Measurements from ENCODE around the gene HDLBP.
A peak's percentile ranks its signal among the peaks of the same experiment; 100 is the strongest.

The HDLBP gene

DNA sequence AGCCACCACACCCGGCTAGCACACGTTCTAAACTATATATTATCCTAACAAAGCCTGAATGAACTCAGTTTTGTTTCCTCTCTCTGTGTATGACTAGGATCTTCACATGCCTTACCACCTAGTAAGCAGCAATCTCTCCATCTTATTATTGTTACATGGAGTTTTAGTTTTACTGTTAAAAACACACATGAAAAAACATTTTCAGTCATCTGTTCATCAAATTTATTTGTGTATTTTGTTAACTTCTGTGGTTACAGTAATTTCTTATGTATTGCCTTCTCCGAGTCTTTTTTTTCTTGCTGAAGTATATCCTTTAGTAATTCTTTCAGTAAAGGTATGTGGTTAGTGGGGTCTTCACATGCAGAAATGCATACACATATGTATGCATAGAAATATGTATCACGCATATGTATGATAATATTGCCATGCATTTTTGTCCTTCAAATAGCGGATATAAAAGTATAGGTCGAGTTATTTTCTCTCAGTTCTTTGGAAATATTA lies 95.6 kb downstream of the HDLBP start:
- H3K4me3 ChIP-seq (replicated peaks in 1 of 2; ENCODE audit: low read depth in 2 of 2, low read length in 2 of 2) = no peak overlapping the region
- TF ChIP-seq, protein P1, sequence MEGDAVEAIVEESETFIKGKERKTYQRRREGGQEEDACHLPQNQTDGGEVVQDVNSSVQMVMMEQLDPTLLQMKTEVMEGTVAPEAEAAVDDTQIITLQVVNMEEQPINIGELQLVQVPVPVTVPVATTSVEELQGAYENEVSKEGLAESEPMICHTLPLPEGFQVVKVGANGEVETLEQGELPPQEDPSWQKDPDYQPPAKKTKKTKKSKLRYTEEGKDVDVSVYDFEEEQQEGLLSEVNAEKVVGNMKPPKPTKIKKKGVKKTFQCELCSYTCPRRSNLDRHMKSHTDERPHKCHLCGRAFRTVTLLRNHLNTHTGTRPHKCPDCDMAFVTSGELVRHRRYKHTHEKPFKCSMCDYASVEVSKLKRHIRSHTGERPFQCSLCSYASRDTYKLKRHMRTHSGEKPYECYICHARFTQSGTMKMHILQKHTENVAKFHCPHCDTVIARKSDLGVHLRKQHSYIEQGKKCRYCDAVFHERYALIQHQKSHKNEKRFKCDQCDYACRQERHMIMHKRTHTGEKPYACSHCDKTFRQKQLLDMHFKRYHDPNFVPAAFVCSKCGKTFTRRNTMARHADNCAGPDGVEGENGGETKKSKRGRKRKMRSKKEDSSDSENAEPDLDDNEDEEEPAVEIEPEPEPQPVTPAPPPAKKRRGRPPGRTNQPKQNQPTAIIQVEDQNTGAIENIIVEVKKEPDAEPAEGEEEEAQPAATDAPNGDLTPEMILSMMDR (IDR thresholded peaks at IDR 0.05; ENCODE audit: low read depth, low read length) = no peak
- no peak for DNase-seq (ENCODE audit: low read depth in 2 of 2)

DNA sequence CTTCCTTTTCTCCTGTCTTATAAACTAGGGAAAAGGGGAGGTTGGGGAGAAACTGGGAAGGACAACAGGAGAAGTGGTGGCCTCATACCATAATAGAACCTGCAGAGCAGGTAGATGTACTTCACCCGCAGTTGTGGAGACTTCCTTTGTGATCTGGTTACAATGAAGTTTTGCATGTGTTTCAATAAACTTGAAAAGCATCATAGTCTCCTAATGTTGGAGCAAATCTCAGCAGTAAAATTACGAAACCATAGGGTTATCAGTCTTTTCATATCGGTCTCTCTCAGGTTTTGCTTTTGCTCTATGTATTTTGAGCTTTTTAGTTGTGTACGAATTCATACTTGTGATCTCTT lies 96.5 kb downstream of the HDLBP start:
- H3K4me3 ChIP-seq (replicated peaks in 1 of 2; ENCODE audit: low read depth in 2 of 2, low read length in 2 of 2) = peak overlapping the region; percentile 56 to 74
- TF ChIP-seq, protein P1 (IDR thresholded peaks at IDR 0.05; ENCODE audit: low read depth, low read length) = no peak
- no peak for DNase-seq (ENCODE audit: low read depth in 2 of 2)

DNA sequence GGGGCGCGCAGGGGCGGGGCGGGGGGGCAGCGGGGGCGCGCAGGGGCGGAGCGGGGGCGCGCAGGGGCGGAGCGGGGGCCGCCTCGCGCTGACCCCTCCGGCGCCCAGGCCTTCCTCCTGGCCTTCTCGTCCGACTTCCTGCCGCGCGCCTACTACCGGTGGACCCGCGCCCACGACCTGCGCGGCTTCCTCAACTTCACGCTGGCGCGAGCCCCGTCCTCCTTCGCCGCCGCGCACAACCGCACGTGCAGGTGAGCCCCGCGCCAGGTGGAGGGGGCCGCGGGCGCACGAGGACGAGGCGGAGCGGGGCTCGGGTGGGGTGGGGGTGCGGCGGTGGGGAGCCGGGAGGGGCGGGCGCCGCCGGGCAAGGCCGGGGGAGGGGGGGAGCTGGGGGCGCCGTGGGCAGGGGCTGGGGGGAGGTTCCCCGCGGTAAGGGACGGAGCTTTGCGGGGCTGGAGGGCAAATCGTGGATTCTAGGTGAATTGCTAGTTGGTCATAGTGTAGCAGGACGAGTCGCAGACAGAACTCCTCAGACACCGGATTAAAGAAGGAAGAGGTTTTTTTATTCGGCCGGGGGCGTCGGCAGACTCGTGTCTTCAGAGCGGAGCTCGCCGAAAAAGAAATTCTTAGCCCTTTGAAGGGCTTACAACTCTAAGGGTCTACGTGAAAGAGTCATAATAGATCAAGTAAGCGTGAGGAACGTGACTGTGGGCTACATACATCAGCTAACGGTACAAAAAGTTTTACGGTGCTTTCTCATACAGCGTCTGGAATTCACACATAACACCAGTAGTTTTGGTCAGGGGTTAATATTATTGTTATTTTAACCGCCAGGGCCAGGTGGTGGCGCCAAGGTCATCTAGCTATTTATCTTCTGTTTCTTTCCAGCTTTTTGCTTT lies 97.1 kb downstream of the HDLBP start:
- H3K4me3 ChIP-seq (replicated peaks in 1 of 2; ENCODE audit: low read depth in 2 of 2, low read length in 2 of 2) = peak overlapping the region; percentile 56 to 74
- DNase-seq (ENCODE audit: low read depth in 2 of 2) = peak; percentile 32 to 33
- TF ChIP-seq, protein P1 (IDR thresholded peaks at IDR 0.05; ENCODE audit: low read depth, low read length) = no peak

GRCh38 chr2:241217320-241218031 lies 98.0 kb downstream of the HDLBP start:
- peak overlapping the region; percentile 45 to 52 for H3K4me3 ChIP-seq (replicated peaks in 1 of 2; ENCODE audit: low read depth in 2 of 2, low read length in 2 of 2)
- peak; percentile 67 to 72 for DNase-seq (ENCODE audit: low read depth in 2 of 2)
- TF ChIP-seq, protein P1 (IDR thresholded peaks at IDR 0.05; ENCODE audit: low read depth, low read length) = peak; percentile 3

- no peak overlapping the region for H3K4me3 ChIP-seq (replicated peaks in 1 of 2; ENCODE audit: low read depth in 2 of 2, low read length in 2 of 2)
- no peak for DNase-seq (ENCODE audit: low read depth in 2 of 2)
- TF ChIP-seq, protein P1 (IDR thresholded peaks at IDR 0.05; ENCODE audit: low read depth, low read length) = no peak
These were observed 99.2 kb downstream of the HDLBP start for GRCh38 chr2:241216211-241216761.

- no peak for DNase-seq (ENCODE audit: low read depth in 2 of 2)
- TF ChIP-seq, protein P1 (IDR thresholded peaks at IDR 0.05; ENCODE audit: low read depth, low read length) = no peak
- no peak overlapping the region for H3K4me3 ChIP-seq (replicated peaks in 1 of 2; ENCODE audit: low read depth in 2 of 2, low read length in 2 of 2)
These were observed 100.1 kb downstream of the HDLBP start for GRCh38 chr2:241215421-241215820.
